HepG2 (cell line): ENCODE measurements around the gene ASTN2. TPM values are rescaled to one million over a fixed set of nuclear protein-coding genes. Genes with fewer than 3 reads are reported as not detected.

Experiments
- ATAC-seq: fragments of 200-7000 bp; cut with Tn5 transposase; 3 replicates; pipeline ENCODE4 v1.9.1; 2020; ENCODE audit warnings: mild to moderate bottlenecking, moderate library complexity
- BruUV-seq: library from RNA; stranded (reverse); fragments of 400-500 nt; replicated peaks from 2 replicates; lab custom pipeline; 2021; lab: Mats Ljungman, UMichigan
- CTCF ChIA-PET: fragments of 300-600 bp; formaldehyde crosslinking; extraction: SDS; loops from one replicate; lab custom pipeline; 2021; ENCODE audit warnings: low total read pairs, inconsistent platforms, low intra/inter-chr PET ratio; lab: Yijun Ruan, JAX
- POLR2A ChIA-PET: fragments of 350-600 bp; sonication (Branson Sonifier 250); formaldehyde crosslinking; loops from one replicate; lab custom pipeline; 2020; ENCODE audit warnings: antibody characterized with exemption, inconsistent platforms; lab: Yijun Ruan, JAX
- DNase-seq: peaks from one replicate; pipeline ENCODE4 v3.0.0-alpha.2; 2015; ENCODE audit warnings: low spot score
- FAIRE-seq: peaks from 3 replicates; lab custom pipeline; 2011; peaks lifted over from hg19 to GRCh38; lab: Jason Lieb, UNC
- H2AFZ ChIP-seq: one replicate; pipeline ENCODE4 v1.6.1; 2011; ENCODE audit warnings: low read length, inconsistent platforms
- H3K27ac ChIP-seq: fragments of 300-600 bp; 3 replicates; pipeline ENCODE4 v1.8.0; 2011; ENCODE audit warnings: mixed run types, mild to moderate bottlenecking, mixed read lengths, low read length, inconsistent platforms; ENCODE audit not compliant: insufficient read depth; ENCODE audit errors: extremely low read length
- H3K27me3 ChIP-seq, 2 experiments: fragments of 200-600 bp in 1 of 2; 2 replicates in 1 of 2; 3 replicates in 1 of 2; pipeline versions ENCODE4 v1.6.0 to v1.8.0; 2011; ENCODE audit warnings: low read length in 2 of 2, mild to moderate bottlenecking in 2 of 2, moderate library complexity in 2 of 2, inconsistent platforms in 1 of 2; ENCODE audit not compliant: insufficient read depth in 2 of 2, control insufficient read depth in 1 of 2
- H3K36me3 ChIP-seq, 2 experiments: fragments of 200-600 bp in 1 of 2; replicated peaks in 1 of 2; 2 replicates in 1 of 2; 3 replicates in 1 of 2; pipeline versions ENCODE4 v1.5.1 to v1.8.0; 2011; ENCODE audit warnings: low read length in 2 of 2, inconsistent platforms in 1 of 2; ENCODE audit not compliant: insufficient read depth in 2 of 2, control insufficient read depth in 1 of 2
- H3K4me1 ChIP-seq: 2 replicates; pipeline ENCODE4 v1.5.1; 2012; ENCODE audit warnings: low read length, inconsistent platforms; ENCODE audit not compliant: insufficient read depth
- H3K4me2 ChIP-seq: 2 replicates; pipeline ENCODE4 v1.6.0; 2011; ENCODE audit warnings: low read depth, low read length, inconsistent platforms
- H3K4me3 ChIP-seq, 3 experiments: fragments of 200-600 bp in 1 of 3; sonication (generic), shearing (Covaris generic) in 1 of 3; replicated peaks in 1 of 3; 2 replicates each; pipeline ENCODE4 v1.5.1; 2011 to 2016; ENCODE audit warnings: low read length in 3 of 3, inconsistent platforms in 2 of 3, low read depth in 2 of 3, mild to moderate bottlenecking in 2 of 3, control low read depth in 1 of 3, mixed read lengths in 1 of 3; ENCODE audit not compliant: insufficient read depth in 1 of 3
- H3K79me2 ChIP-seq: one replicate; pipeline ENCODE4 v1.6.1; 2011; ENCODE audit warnings: low read length, inconsistent platforms; ENCODE audit not compliant: insufficient read depth
- H3K9ac ChIP-seq: 2 replicates; pipeline ENCODE4 v1.6.0; 2011; ENCODE audit warnings: mild to moderate bottlenecking, low read depth, low read length, inconsistent platforms; ENCODE audit not compliant: insufficient read depth
- H3K9me3 ChIP-seq: 2 replicates; pipeline ENCODE4 v1.5.1; 2012; ENCODE audit warnings: mild to moderate bottlenecking, low read length
- H4K20me1 ChIP-seq: 2 replicates; pipeline ENCODE4 v1.6.0; 2011; ENCODE audit warnings: inconsistent platforms, mild to moderate bottlenecking, low read length, moderate library complexity; ENCODE audit not compliant: insufficient read depth
- HDAC1 ChIP-seq: sonication (generic); formaldehyde crosslinking; IDR thresholded peaks from 2 replicates; pipeline ENCODE4 v1.5.1; 2020; ENCODE audit warnings: mild to moderate bottlenecking, missing genetic modification reagents
- HHEX ChIP-seq: IDR thresholded peaks from 2 replicates; pipeline ENCODE4 v1.6.1; 2016; ENCODE audit warnings: control low read depth
- HIVEP1 ChIP-seq: sonication (generic); formaldehyde crosslinking; IDR thresholded peaks from 2 replicates; pipeline ENCODE4 v1.4.0; 2020; ENCODE audit warnings: mild to moderate bottlenecking, missing genetic modification reagents
- SETDB1 ChIP-seq: sonication (generic); formaldehyde crosslinking; IDR thresholded peaks from 2 replicates; pipeline ENCODE4 v1.5.1; 2020; ENCODE audit warnings: missing genetic modification reagents, mild to moderate bottlenecking, borderline replicate concordance
- SSRP1 ChIP-seq: IDR thresholded peaks from 2 replicates; pipeline ENCODE4 v1.6.1; 2016; ENCODE audit warnings: control low read depth
- ZKSCAN1 ChIP-seq: fragments of 150-350 bp; IDR thresholded peaks from 2 replicates; pipeline ENCODE4 v1.6.1; 2014; ENCODE audit warnings: low read length
- WGBS: methylation state at CpG from one replicate; pipeline ENCODE4 v1.1.6; 2017; ENCODE audit warnings: low lambda C conversion rate; 5-methylcytosine and 5-hydroxymethylcytosine counted together
- in situ Hi-C: cut with HindIII; loops from 2 replicates; pipeline ENCODE4 v1.10.0; 2017; ENCODE audit warnings: low pct_unique_long_range_greater_than_20kb; ENCODE audit not compliant: extremely low pct_ligation_motif_present
- intact Hi-C: fragments of 100-400 bp; cut with micrococcal nuclease; formaldehyde crosslinking; loops from one replicate; pipeline ENCODE4 v1.10.0; 2022; ENCODE audit not compliant: unreplicated experiment
- polyA plus RNA-seq, 8 experiments: library from polyadenylated mRNA; depleted of rRNA in 3 of 8; stranded (reverse) in 7 of 8; unstranded in 1 of 8; fragments of >200 nt; fragmentation: Illumina TruSeq in 4 of 8; extraction: Trizol in 4 of 8; gene quantifications; 2 replicates each; pipeline versions ENCODE4 v1.2.1 to v1.2.3, GENCODE V29; 2011 to 2016; ENCODE audit warnings: low read depth in 4 of 8, missing spikeins in 1 of 8, mixed read lengths in 1 of 8; ENCODE audit not compliant: insufficient read depth in 1 of 8
- total RNA-seq, 5 experiments: library from RNA; depleted of rRNA; stranded (reverse); fragments of >200 nt; fragmentation: Illumina TruSeq; extraction: Trizol; gene quantifications; 2 replicates each; pipeline ENCODE4 v1.2.3, GENCODE V29; 2016; ENCODE audit warnings: low read depth in 1 of 5

ASTN2 gene
- total and polyA plus RNA-seq, 2 of the 13 experiments (the other 11 are each of a cell fraction or from before 2014, with no cell fraction given): 5.2 to 13.5 TPM

DNA sequence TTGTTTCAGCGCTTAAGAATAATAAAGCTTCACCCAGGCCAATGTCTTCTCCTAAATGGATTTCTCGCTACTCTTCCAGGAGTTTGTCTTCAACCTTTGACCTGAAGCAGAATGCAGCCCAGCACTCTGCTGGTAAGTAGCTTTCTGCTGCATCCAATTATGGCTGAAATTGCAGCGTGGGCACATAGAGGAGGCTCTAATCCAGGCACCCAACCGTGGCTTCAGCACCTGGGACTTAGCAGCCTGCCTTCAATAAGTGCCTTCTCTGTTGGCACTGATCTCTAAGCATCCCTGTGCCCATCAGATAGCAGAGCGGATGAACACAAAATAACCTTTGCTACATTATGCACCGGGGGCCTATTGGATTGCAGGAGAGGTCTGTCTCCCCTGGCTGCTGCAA is 622.6 kb downstream of the ASTN2 start:
- no TSS peak for BruUV-seq

DNA sequence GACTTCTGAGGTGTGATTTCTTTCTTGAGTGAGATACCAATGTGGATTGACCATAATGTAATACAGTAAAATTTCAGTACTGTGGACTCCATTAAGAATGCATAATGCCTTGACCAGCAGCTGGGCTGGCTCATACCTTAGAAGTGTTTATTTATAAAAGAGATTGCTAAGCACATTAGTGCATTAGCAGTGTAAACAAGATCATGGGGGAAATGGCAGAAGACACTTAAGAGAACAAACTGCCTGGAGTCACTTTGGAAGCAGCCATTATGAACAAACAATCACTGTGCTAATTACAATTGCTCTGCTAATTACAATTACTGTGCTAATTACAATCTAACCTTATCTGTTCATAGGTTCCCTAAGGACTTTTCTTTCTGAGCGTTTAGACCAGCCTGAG is 623.5 kb downstream of the ASTN2 start:
- H4K20me1 ChIP-seq: no peaks in the 10 kb centered on the region
- no peak for DNase-seq
- POLR2A ChIA-PET: no interaction called here
- no peaks in the 10 kb centered on the region for H3K9me3 ChIP-seq
- H3K4me3 ChIP-seq: no peak overlapping the region
- H3K4me2 ChIP-seq: no peak overlapping the region
- H3K27me3 ChIP-seq: no peaks in the 10 kb centered on the region
- no peak for ATAC-seq
- no peaks in the 10 kb centered on the region for H3K4me1 ChIP-seq
- H3K9ac ChIP-seq: no peak overlapping the region
- no peaks in the 10 kb centered on the region for H3K36me3 ChIP-seq
- no peaks in the 10 kb centered on the region for H3K79me2 ChIP-seq
- no peak overlapping the region for H3K27ac ChIP-seq
- in situ Hi-C loops (no loop called here), intact Hi-C loops (no loop called here)
- FAIRE-seq: no peak
- no TSS peak for BruUV-seq
- 6% methylated on average over 1 of the region's 1 CpG for WGBS
- H2AFZ ChIP-seq: no peak overlapping the region
- TF ChIP-seq HIVEP1 (CRISPR knock-in tag) (no peak), ZKSCAN1 (no peak), HHEX (CRISPR knock-in tag) (no peak), SSRP1 (CRISPR knock-in tag) (no peak)
- TF ChIP-seq, all 625 proteins: peak for 0
- CTCF ChIA-PET: no interaction called here

More for the DNA sequence above, 622.6 kb downstream of the ASTN2 start:
- Histone ChIP-seq H4K20me1 (no peaks in the 10 kb centered on the region), H3K36me3 (no peaks in the 10 kb centered on the region), H2AFZ (no peak overlapping the region), H3K9me3 (no peaks in the 10 kb centered on the region), H3K4me3 (no peak overlapping the region), H3K27ac (no peak overlapping the region), H3K79me2 (no peaks in the 10 kb centered on the region), H3K4me2 (no peak overlapping the region), H3K4me1 (no peaks in the 10 kb centered on the region), H3K27me3 (no peaks in the 10 kb centered on the region), H3K9ac (no peak overlapping the region)
- ChIA-PET CTCF (no interaction called here), POLR2A (no interaction called here)
- in situ Hi-C loops (no loop called here), intact Hi-C loops (no loop called here)
- ATAC-seq: no peak
- 24% methylated on average over 6 of the region's 6 CpGs for WGBS
- no peak for DNase-seq
- TF ChIP-seq SETDB1 (CRISPR knock-in tag) (no peak), HDAC1 (CRISPR knock-in tag) (no peak)
- no peak for FAIRE-seq
